H1 (cell line): ENCODE measurements around the gene IFITM10.

ENCODE experiments used
- EGR1 ChIP-seq: IDR thresholded peaks from 2 replicates; pipeline ENCODE4 v1.6.1; 2011; ENCODE audit warnings: low read depth, low read length, borderline replicate concordance
- EP300 ChIP-seq, 2 experiments: IDR thresholded peaks; 1 replicate in 1 of 2; 2 replicates in 1 of 2; pipeline ENCODE4 v1.6.1; 2011 to 2012; ENCODE audit warnings: low read depth in 2 of 2, low read length in 2 of 2, mild to moderate bottlenecking in 2 of 2, borderline replicate concordance in 1 of 2, inconsistent platforms in 1 of 2, moderate library complexity in 1 of 2
- POLR2A ChIP-seq, 2 experiments: IDR thresholded peaks; 1 replicate in 1 of 2; 2 replicates in 1 of 2; pipeline ENCODE4 v1.6.1; 2011; ENCODE audit warnings: low read depth in 2 of 2, low read length in 2 of 2, mild to moderate bottlenecking in 2 of 2; ENCODE audit errors: control extremely low read depth in 1 of 2
- POLR2AphosphoS5 ChIP-seq: IDR thresholded peaks from 2 replicates; pipeline ENCODE4 v1.6.1; 2011; ENCODE audit warnings: low read depth, low read length
- SIN3A ChIP-seq, 2 experiments: IDR thresholded peaks in 1 of 2; conservative IDR thresholded peaks in 1 of 2; 2 replicates each; pipeline ENCODE4 v1.6.1; 2011 to 2012; ENCODE audit warnings: low read length in 2 of 2, improper control_type of control experiment in 1 of 2, low read depth in 1 of 2, mild to moderate bottlenecking in 1 of 2
- YY1 ChIP-seq: IDR thresholded peaks from 2 replicates; pipeline ENCODE4 v1.6.1; 2011; ENCODE audit warnings: low read depth, mild to moderate bottlenecking, low read length
- TF ChIP-seq, protein P1 (sequence below): IDR thresholded peaks from 2 replicates; pipeline ENCODE4 v1.6.1; 2012; ENCODE audit warnings: inconsistent platforms
- TF ChIP-seq, protein P2 (sequence below), 3 experiments: IDR thresholded peaks; 1 replicate in 2 of 3; 2 replicates in 1 of 3; pipeline versions ENCODE4 v1.5.1 to v1.6.1; 2011; ENCODE audit warnings: low read length in 3 of 3, mild to moderate bottlenecking in 3 of 3, inconsistent platforms in 2 of 3, low read depth in 1 of 3, moderate library complexity in 1 of 3; ENCODE audit not compliant: insufficient read depth in 1 of 3; ENCODE audit errors: control extremely low read depth in 1 of 3

DNA sequence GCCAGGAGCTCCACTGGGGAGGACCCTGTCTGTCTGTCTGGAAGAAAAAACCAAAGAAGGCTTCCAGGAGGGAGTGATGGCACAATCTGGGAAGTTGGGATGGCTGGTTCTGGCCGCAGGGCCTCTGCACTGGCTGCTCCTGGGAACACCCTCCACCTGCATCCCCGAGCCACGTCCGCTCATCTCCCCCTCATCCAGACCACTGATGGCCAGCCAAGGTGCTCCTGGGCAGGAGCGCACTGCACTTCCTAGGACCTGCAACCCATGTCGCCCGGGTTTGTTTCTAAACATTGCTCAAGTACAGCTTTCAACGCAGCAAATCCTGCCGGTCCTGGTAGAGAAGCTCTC lies 4.9 kb upstream of the IFITM10 start:
- TF ChIP-seq, protein P1, sequence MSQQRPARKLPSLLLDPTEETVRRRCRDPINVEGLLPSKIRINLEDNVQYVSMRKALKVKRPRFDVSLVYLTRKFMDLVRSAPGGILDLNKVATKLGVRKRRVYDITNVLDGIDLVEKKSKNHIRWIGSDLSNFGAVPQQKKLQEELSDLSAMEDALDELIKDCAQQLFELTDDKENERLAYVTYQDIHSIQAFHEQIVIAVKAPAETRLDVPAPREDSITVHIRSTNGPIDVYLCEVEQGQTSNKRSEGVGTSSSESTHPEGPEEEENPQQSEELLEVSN = no peak
- TF ChIP-seq, protein P2, sequence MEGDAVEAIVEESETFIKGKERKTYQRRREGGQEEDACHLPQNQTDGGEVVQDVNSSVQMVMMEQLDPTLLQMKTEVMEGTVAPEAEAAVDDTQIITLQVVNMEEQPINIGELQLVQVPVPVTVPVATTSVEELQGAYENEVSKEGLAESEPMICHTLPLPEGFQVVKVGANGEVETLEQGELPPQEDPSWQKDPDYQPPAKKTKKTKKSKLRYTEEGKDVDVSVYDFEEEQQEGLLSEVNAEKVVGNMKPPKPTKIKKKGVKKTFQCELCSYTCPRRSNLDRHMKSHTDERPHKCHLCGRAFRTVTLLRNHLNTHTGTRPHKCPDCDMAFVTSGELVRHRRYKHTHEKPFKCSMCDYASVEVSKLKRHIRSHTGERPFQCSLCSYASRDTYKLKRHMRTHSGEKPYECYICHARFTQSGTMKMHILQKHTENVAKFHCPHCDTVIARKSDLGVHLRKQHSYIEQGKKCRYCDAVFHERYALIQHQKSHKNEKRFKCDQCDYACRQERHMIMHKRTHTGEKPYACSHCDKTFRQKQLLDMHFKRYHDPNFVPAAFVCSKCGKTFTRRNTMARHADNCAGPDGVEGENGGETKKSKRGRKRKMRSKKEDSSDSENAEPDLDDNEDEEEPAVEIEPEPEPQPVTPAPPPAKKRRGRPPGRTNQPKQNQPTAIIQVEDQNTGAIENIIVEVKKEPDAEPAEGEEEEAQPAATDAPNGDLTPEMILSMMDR (IDR thresholded peaks at IDR 0.05; ENCODE audit: control extremely low read depth in 1 of 3, insufficient read depth in 1 of 3, low read depth in 1 of 3, low read length in 3 of 3) = no peak
- no peak for TF ChIP-seq SIN3A (conservative IDR thresholded peaks at IDR 0.05 in 1 of 2, IDR thresholded peaks at IDR 0.05 in 1 of 2; ENCODE audit: low read depth in 1 of 2, low read length in 2 of 2)
- no peak for TF ChIP-seq POLR2A (IDR thresholded peaks at IDR 0.05; ENCODE audit: control extremely low read depth in 1 of 2, low read depth in 2 of 2, low read length in 2 of 2)
- TF ChIP-seq YY1 = no peak
- no peak for TF ChIP-seq POLR2AphosphoS5
- no peak for TF ChIP-seq EGR1
- TF ChIP-seq EP300 (IDR thresholded peaks at IDR 0.05; ENCODE audit: borderline replicate concordance in 1 of 2, low read depth in 2 of 2, low read length in 2 of 2) = no peak
